GM23248 (cell line): ENCODE results near the gene ALDH8A1. TPM values are rescaled to one million over a fixed set of nuclear protein-coding genes. Genes with fewer than 3 reads are reported as not detected.

ENCODE experiments used
- DNase-seq: peaks from one replicate; pipeline ENCODE4 v3.0.0-alpha.2; 2015
- H2AFZ ChIP-seq: fragments of 200-600 bp; sonication (generic); 2 replicates; pipeline ENCODE4 v1.6.1; 2016; ENCODE audit warnings: antibody characterized with exemption
- H3F3A ChIP-seq: fragments of 200-600 bp; sonication (generic); 2 replicates; pipeline ENCODE4 v1.6.1; 2016; ENCODE audit warnings: mild to moderate bottlenecking, antibody characterized with exemption, mixed run types; ENCODE audit not compliant: insufficient read depth
- H3K27ac ChIP-seq: fragments of 200-600 bp; sonication (generic); 2 replicates; pipeline ENCODE4 v1.5.1; 2016; ENCODE audit warnings: mild to moderate bottlenecking
- H3K27me3 ChIP-seq: fragments of 200-600 bp; sonication (generic); replicated peaks from 2 replicates; pipeline ENCODE4 v1.6.1; 2016; ENCODE audit warnings: mild to moderate bottlenecking; ENCODE audit not compliant: insufficient read depth
- H3K36me3 ChIP-seq: fragments of 200-600 bp; sonication (generic); 2 replicates; pipeline ENCODE4 v1.6.1; 2016; ENCODE audit warnings: low read depth, mild to moderate bottlenecking
- H3K4me1 ChIP-seq: fragments of 200-600 bp; sonication (generic); 2 replicates; pipeline ENCODE4 v1.6.1; 2016; ENCODE audit warnings: mild to moderate bottlenecking; ENCODE audit not compliant: insufficient read depth
- H3K4me2 ChIP-seq: fragments of 200-600 bp; sonication (generic); one replicate; pipeline ENCODE4 v1.6.1; 2016; ENCODE audit warnings: mild to moderate bottlenecking; ENCODE audit not compliant: unreplicated experiment
- H3K4me3 ChIP-seq: fragments of 200-600 bp; sonication (generic); 2 replicates; pipeline ENCODE4 v1.5.1; 2016; ENCODE audit warnings: mild to moderate bottlenecking
- H3K79me2 ChIP-seq: fragments of 200-600 bp; sonication (generic); 2 replicates; pipeline ENCODE4 v1.6.1; 2016; ENCODE audit warnings: mild to moderate bottlenecking; ENCODE audit not compliant: insufficient read depth
- H3K9ac ChIP-seq: fragments of 200-600 bp; sonication (generic); 2 replicates; pipeline ENCODE4 v1.6.1; 2016; ENCODE audit warnings: mild to moderate bottlenecking
- H3K9me2 ChIP-seq: fragments of 200-600 bp; sonication (generic); 2 replicates; pipeline ENCODE4 v1.6.1; 2016; ENCODE audit warnings: mixed run types, mild to moderate bottlenecking, moderate library complexity; ENCODE audit not compliant: insufficient read depth
- H3K9me3 ChIP-seq: fragments of 200-600 bp; sonication (generic); one replicate; pipeline ENCODE4 v1.6.1; 2017; ENCODE audit warnings: low read depth
- H4K20me1 ChIP-seq: fragments of 200-600 bp; sonication (generic); 2 replicates; pipeline ENCODE4 v1.6.0; 2016; ENCODE audit not compliant: insufficient read depth
- EZH2 ChIP-seq: fragments of 200-600 bp; sonication (generic); IDR thresholded peaks from 2 replicates; pipeline ENCODE4 v1.6.1; 2018; ENCODE audit warnings: antibody characterized with exemption, mild to moderate bottlenecking; ENCODE audit not compliant: insufficient read depth, poor library complexity, severe bottlenecking
- EZH2phosphoT487 ChIP-seq: fragments of 200-600 bp; sonication (generic); IDR thresholded peaks from 2 replicates; pipeline ENCODE4 v1.6.1; 2018; ENCODE audit warnings: antibody characterized with exemption, moderate library complexity, mild to moderate bottlenecking, low read depth; ENCODE audit not compliant: insufficient read depth
- WGBS, 2 experiments: methylation state at CpG; one replicate each; pipeline ENCODE4 v1.1.6; 2015 to 2017; ENCODE audit warnings: low lambda C conversion rate in 2 of 2, low coverage in 1 of 2; ENCODE audit errors: missing lambda C conversion rate in 2 of 2; 5-methylcytosine and 5-hydroxymethylcytosine counted together
- in situ Hi-C: fragments of 300-500 bp; cut with MboI; formaldehyde crosslinking; loops from 2 replicates; pipeline ENCODE4 v1.15.0; 2020
- polyA plus RNA-seq: library from polyadenylated mRNA; unstranded; fragments of >200 nt; fragmentation: Nextera tagmentation; extraction: Ambion mirVana; gene quantifications from 2 replicates; pipeline ENCODE4 v1.2.1, GENCODE V29; 2016
- total RNA-seq: library from RNA; depleted of rRNA; stranded (reverse); fragments of >200 nt; shearing (Covaris generic); gene quantifications from 2 replicates; pipeline ENCODE4 v1.2.3, GENCODE V29; 2014

The ALDH8A1 gene
- total and polyA plus RNA-seq, 2 experiments from 2014 or later, result not detected

GRCh38 chr6:134932535-134933470, 17.1 kb downstream of the ALDH8A1 start:
- Histone ChIP-seq H3K9me3 (no peaks in the 10 kb centered on the region), H3K4me2 (no peak overlapping the region), H3K79me2 (no peaks in the 10 kb centered on the region), H2AFZ (no peak overlapping the region), H3K4me1 (peaks cover 13% of the 10 kb centered on the region), H3K27ac (no peak overlapping the region), H3K36me3 (no peaks in the 10 kb centered on the region), H4K20me1 (no peaks in the 10 kb centered on the region), H3K4me3 (no peak overlapping the region), H3K27me3 (no peaks in the 10 kb centered on the region), H3F3A (peaks cover 3% of the 10 kb centered on the region; the same call in 1 of the 2 replicates), H3K9ac (no peak overlapping the region), H3K9me2 (no peaks in the 10 kb centered on the region)
- 88 to 90% methylated on average over 11 of the region's 11 CpGs for WGBS, 2 experiments
- no peak for DNase-seq
- TF ChIP-seq EZH2phosphoT487, result no peak
- TF ChIP-seq EZH2, result no peak
- in situ Hi-C loops, result loop anchor here (10.0 kb wide), 1 partner anchor 108 kb away; no protein-coding TSS in a partner anchor

GRCh38 chr6:134932098-134932497, 17.8 kb downstream of the ALDH8A1 start:
- Histone ChIP-seq H3K4me2 (no peak overlapping the region), H3K4me1 (peaks cover 6% of the 10 kb centered on the region), H3F3A (peaks cover 3% of the 10 kb centered on the region; the same call in 1 of the 2 replicates), H2AFZ (no peak overlapping the region), H4K20me1 (no peaks in the 10 kb centered on the region), H3K9me3 (no peaks in the 10 kb centered on the region), H3K4me3 (no peak overlapping the region), H3K9ac (no peak overlapping the region), H3K79me2 (no peaks in the 10 kb centered on the region), H3K27me3 (no peaks in the 10 kb centered on the region), H3K36me3 (no peaks in the 10 kb centered on the region), H3K27ac (no peak overlapping the region), H3K9me2 (no peaks in the 10 kb centered on the region)
- in situ Hi-C loops, result loop anchor here (10.0 kb wide), 1 partner anchor 107 kb away; no protein-coding TSS in a partner anchor
- no peak for DNase-seq
- TF ChIP-seq EZH2phosphoT487, result no peak
- no peak for TF ChIP-seq EZH2
- 51 to 55% methylated on average over 5 of the region's 5 CpGs for WGBS, 2 experiments

GRCh38 chr6:134930463-134930862, 19.4 kb downstream of the ALDH8A1 start:
- H3K36me3 ChIP-seq, result no peaks in the 10 kb centered on the region
- in situ Hi-C loops, result loop anchor here (10.0 kb wide), 1 partner anchor 106 kb away; no protein-coding TSS in a partner anchor
- no peak for DNase-seq
- no peak overlapping the region for H3K9ac ChIP-seq
- TF ChIP-seq EZH2 (no peak), EZH2phosphoT487 (no peak)
- 93 to 98% methylated on average over 6 of the region's 6 CpGs for WGBS, 2 experiments
- H3K79me2 ChIP-seq, result no peaks in the 10 kb centered on the region
- no peaks in the 10 kb centered on the region for H3K27me3 ChIP-seq
- no peaks in the 10 kb centered on the region for H4K20me1 ChIP-seq
- H3K4me1 ChIP-seq, result no peaks in the 10 kb centered on the region
- no peak overlapping the region for H3K4me2 ChIP-seq
- H2AFZ ChIP-seq, result no peak overlapping the region
- H3K9me2 ChIP-seq, result no peaks in the 10 kb centered on the region
- no peaks in the 10 kb centered on the region for H3F3A ChIP-seq
- H3K4me3 ChIP-seq, result no peak overlapping the region
- no peak overlapping the region for H3K27ac ChIP-seq
- H3K9me3 ChIP-seq, result no peaks in the 10 kb centered on the region

- Histone ChIP-seq H3K4me3 (no peak overlapping the region), H3K27ac (no peak overlapping the region), H3K36me3 (no peaks in the 10 kb centered on the region), H3K9me2 (no peaks in the 10 kb centered on the region), H3K79me2 (no peaks in the 10 kb centered on the region), H3F3A (no peaks in the 10 kb centered on the region), H3K4me1 (no peaks in the 10 kb centered on the region), H4K20me1 (no peaks in the 10 kb centered on the region), H2AFZ (no peak overlapping the region), H3K9me3 (no peaks in the 10 kb centered on the region), H3K27me3 (no peaks in the 10 kb centered on the region), H3K9ac (no peak overlapping the region), H3K4me2 (no peak overlapping the region)
- 92 to 93% methylated on average over 6 of the region's 6 CpGs for WGBS, 2 experiments
- in situ Hi-C loops, result no loop called here
- no peak for TF ChIP-seq EZH2
- no peak for TF ChIP-seq EZH2phosphoT487
- DNase-seq, result no peak
Observed at GRCh38 chr6:134928151-134928900, 21.6 kb downstream of the ALDH8A1 start.
